Measurements from ENCODE around the gene IL18RAP.
A peak's percentile ranks its signal among the peaks of the same experiment; 100 is the strongest.

Gene IL18RAP

DNA sequence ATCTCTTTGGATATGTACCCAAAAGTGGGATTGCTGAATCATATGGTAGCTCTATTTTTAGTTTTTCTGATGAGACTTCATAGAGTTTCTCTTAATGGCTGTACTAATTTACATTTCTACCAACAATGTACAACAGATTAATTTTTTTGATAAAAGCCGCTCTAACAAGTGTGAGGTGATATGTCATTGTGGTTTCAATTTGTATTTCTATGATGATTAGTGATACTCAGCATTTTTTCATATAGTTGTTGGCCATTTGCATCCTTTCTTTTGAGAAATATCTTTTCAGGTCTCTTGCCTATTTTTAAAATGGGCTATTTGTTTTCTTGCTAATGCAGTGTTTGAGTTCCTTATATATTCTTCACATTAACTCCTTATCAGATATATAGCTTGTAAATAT lies 4.3 kb downstream of the IL18RAP start:
- in situ Hi-C loops (cut with HindIII; ENCODE audit: low pct_unique_long_range_greater_than_20kb, low sequenced_read_pairs), result no loop called here

DNA sequence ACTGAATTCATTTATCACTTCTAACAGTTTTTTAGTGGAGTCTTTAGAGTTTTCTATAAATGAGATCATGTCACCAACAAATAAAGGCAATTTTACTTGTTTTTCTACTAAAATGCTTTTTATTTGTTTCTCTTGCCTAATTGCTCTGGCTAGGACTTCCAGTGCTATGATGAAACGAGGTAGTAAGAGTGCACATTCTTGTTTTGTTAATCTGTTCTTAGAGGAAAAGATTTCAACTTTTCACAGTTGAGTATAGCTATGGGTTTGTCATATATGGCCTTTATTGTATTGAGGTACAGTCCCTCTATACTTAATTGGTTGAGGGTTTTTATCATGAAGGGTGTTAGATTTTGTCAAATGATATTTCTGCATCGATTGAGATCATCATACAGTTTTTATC lies 5.6 kb downstream of the IL18RAP start:
- DNase-seq (ENCODE audit: low read depth in 1 of 2, low spot score in 1 of 2), result no peak
- TF ChIP-seq JUND (IDR thresholded peaks at IDR 0.05; ENCODE audit: low read depth), result no peak
- in situ Hi-C loops (cut with HindIII; ENCODE audit: low pct_unique_long_range_greater_than_20kb, low sequenced_read_pairs), result no loop called here

More for the DNA sequence above, 4.3 kb downstream of the IL18RAP start:
- no peak for DNase-seq (ENCODE audit: low read depth in 1 of 2, low spot score in 1 of 2)
- TF ChIP-seq JUND (IDR thresholded peaks at IDR 0.05; ENCODE audit: low read depth), result no peak

DNA sequence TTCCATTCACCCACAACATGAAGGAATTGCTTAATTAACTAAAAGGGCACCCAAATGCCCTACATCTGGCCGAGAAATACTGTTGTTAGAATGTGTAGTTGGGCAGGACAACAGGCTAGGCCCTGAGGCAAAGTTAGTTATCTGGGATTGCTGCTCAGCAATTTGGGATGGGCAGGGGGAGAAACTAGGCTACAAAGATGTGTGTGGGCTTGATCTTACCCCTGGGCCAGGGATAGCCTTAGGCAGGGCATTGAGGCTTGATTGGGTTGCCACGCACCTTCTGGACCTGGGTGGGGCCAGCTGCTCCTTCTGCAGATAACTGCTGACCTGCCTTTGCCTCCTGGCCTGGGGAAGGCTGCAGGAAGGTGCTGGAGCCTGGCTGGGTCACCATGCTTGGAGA lies 9.4 kb downstream of the IL18RAP start:
- in situ Hi-C loops (cut with HindIII; ENCODE audit: low pct_unique_long_range_greater_than_20kb, low sequenced_read_pairs), result no loop called here
- DNase-seq (ENCODE audit: low read depth in 1 of 2, low spot score in 1 of 2), result no peak

DNA sequence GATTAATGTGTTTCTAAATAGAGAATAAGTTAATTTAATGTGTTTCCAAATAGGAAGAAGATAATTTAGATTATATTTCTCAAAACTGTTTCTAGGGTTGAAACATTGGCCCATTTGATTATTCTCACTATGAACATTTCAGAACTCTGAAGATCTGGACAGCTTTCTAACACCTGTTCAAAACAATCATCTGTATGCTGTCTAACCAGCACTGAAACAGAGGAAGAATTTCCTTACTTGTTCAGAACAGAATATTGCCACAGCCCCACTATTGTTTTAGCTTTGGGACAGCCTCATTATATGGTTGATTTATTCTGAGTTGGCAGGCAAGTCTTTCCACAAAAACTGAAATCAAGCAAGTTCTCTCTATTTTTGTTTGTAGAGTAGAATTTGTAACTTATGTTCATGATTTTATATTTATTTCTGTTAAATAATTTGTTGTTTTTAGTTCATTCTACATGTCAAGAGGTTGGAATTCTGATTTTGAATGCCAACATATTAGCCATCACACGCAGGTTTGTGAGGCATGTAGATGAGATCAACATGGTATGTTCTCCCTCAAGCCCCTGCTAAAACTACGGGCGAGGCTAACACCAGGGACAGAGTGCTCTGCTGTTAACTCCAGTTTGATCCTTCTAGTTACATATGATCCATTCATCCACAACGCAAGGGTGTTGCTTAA lies 11.2 kb downstream of the IL18RAP start:
- TF ChIP-seq JUND (IDR thresholded peaks at IDR 0.05; ENCODE audit: low read depth), result no peak
- in situ Hi-C loops (cut with HindIII; ENCODE audit: low pct_unique_long_range_greater_than_20kb, low sequenced_read_pairs), result no loop called here
- DNase-seq (ENCODE audit: low read depth in 1 of 2, low spot score in 1 of 2), result no peak

More for the DNA sequence above, 9.4 kb downstream of the IL18RAP start:
- TF ChIP-seq JUND (IDR thresholded peaks at IDR 0.05; ENCODE audit: low read depth), result no peak

DNA sequence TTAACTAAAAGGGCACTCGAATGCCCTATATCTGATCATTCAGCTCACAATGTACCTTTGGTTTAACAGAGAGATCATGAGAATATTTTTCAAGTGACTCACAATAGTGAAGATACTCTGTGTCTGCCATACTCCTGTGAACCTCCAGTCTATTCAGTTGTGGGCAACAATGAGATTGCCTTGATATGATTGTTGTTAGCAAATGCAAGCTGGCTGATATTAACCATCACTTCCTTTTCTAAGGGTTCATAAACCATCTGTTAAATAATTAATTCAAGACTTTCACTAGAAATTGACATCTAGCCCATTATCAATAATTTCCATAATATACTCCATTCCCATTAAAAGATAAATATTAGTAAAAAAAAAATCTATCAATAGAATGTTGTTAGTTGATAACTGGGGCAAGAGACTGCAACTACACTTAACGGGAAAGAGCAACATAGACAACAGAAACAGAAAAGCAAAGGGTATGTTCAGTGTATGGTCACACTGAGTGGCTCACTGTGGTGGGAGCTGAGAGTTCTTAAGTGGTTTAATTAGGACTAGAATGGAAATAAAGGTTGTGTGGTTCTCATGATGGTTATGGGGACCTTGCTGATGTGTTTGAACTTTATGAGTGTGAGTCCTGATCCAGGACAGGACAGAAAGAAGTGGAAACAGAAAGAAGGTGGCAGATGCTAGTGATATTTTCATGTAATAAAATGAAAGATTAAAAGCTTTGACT lies 11.9 kb downstream of the IL18RAP start:
- no peak for DNase-seq (ENCODE audit: low read depth in 1 of 2, low spot score in 1 of 2)
- in situ Hi-C loops (cut with HindIII; ENCODE audit: low pct_unique_long_range_greater_than_20kb, low sequenced_read_pairs), result no loop called here
- TF ChIP-seq JUND (IDR thresholded peaks at IDR 0.05; ENCODE audit: low read depth), result no peak

DNA sequence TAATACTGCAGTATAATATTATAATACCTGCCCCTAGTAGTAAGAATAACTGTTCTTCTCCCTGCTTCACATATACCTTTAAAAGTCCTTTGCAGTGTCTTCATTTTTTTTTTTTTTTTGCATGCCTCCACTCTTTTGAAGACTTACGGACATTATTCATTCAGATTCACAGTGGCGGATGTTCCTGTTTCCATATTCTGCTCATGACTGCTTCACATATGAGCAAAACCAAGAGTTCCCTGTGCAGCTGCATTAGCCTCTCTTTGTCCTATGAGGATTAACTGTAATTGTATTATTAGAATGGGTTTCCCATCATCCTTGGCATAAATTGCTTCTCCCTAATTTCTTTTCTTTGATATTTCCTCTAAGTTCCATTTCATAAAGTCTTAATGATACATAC lies 12.8 kb downstream of the IL18RAP start:
- DNase-seq (ENCODE audit: low read depth in 1 of 2, low spot score in 1 of 2), result no peak
- TF ChIP-seq JUND (IDR thresholded peaks at IDR 0.05; ENCODE audit: low read depth), result no peak
- in situ Hi-C loops (cut with HindIII; ENCODE audit: low pct_unique_long_range_greater_than_20kb, low sequenced_read_pairs), result no loop called here

DNA sequence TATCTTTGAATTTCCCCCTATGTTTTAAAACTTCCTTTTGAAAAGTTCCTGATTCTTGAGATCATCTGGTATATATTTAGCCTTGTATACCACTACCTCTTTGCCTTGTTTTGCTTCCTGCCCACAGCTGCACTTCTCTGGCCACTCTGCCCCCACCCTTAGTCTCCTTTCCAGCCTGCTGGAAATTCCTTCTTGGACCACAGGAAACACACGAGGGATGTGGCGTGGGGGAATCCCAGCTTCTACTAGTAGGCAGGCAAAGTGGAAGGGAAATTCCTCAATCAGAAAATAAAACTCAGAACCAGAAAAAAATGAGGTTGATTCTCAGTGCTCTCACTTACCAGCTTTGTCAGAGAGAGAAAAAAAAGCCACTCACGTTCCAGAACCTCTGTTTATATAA lies 13.4 kb downstream of the IL18RAP start:
- no peak for DNase-seq (ENCODE audit: low read depth in 1 of 2, low spot score in 1 of 2)
- TF ChIP-seq JUND (IDR thresholded peaks at IDR 0.05; ENCODE audit: low read depth), result no peak
- in situ Hi-C loops (cut with HindIII; ENCODE audit: low pct_unique_long_range_greater_than_20kb, low sequenced_read_pairs), result no loop called here

DNA sequence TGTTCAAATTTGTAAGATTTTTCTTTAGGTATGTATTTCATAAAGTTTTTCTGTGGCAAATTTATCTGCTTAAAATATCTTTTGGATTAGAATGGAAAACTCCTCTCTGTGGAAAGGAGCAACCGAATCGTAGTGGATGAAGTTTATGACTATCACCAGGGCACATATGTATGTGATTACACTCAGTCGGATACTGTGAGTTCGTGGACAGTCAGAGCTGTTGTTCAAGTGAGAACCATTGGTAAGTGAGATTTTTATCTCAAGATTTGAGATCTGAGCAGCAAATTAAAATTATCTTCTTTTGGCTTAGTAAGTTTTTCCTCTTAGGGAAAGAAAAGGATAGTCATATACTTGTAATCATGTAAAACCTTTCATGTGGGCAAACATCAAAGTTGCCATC lies 14.2 kb downstream of the IL18RAP start:
- in situ Hi-C loops (cut with HindIII; ENCODE audit: low pct_unique_long_range_greater_than_20kb, low sequenced_read_pairs), result no loop called here
- DNase-seq (ENCODE audit: low read depth in 1 of 2, low spot score in 1 of 2), result no peak
- TF ChIP-seq JUND (IDR thresholded peaks at IDR 0.05; ENCODE audit: low read depth), result no peak

DNA sequence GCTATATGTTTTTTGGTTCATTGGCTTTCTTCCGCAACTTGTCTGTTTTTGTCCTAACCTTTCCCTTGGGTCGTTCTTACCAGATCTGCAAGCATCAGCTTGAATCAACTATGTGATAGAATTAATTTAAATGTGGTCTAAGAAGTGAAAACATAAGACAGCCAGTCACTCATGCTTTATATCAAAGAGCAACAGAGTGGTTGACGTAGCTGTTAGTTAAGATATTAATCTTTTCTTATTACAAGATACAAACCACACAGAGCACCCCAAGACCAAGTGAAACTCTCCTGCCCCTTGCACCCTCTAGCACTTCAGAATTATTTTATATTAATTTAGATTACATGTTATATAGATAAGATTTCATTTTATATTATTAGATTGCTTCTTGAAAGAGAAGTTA lies 15.2 kb downstream of the IL18RAP start:
- no peak for DNase-seq (ENCODE audit: low read depth in 1 of 2, low spot score in 1 of 2)
- in situ Hi-C loops (cut with HindIII; ENCODE audit: low pct_unique_long_range_greater_than_20kb, low sequenced_read_pairs), result no loop called here
- TF ChIP-seq JUND (IDR thresholded peaks at IDR 0.05; ENCODE audit: low read depth), result no peak

DNA sequence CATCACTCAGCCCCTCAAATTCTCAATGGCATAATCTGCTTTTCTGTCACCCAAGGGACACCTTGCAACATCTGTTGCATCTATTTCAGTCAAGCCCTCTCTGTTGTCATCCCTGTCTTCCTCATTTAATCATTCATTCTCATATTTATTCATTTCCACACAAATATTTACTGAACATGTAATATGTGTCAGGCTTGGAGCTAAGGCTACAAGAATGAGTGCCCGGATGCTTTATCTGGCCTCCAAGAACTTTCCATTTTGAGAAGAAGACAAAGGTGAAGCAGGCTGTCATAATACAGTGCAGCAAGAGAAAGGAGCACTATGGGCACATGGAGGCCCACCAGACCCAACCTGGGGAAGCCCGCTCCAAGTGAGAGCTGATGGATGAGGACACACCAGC lies 15.6 kb downstream of the IL18RAP start:
- TF ChIP-seq JUND (IDR thresholded peaks at IDR 0.05; ENCODE audit: low read depth), result no peak
- DNase-seq (ENCODE audit: low read depth in 1 of 2, low spot score in 1 of 2), result no peak
- in situ Hi-C loops (cut with HindIII; ENCODE audit: low pct_unique_long_range_greater_than_20kb, low sequenced_read_pairs), result no loop called here

DNA sequence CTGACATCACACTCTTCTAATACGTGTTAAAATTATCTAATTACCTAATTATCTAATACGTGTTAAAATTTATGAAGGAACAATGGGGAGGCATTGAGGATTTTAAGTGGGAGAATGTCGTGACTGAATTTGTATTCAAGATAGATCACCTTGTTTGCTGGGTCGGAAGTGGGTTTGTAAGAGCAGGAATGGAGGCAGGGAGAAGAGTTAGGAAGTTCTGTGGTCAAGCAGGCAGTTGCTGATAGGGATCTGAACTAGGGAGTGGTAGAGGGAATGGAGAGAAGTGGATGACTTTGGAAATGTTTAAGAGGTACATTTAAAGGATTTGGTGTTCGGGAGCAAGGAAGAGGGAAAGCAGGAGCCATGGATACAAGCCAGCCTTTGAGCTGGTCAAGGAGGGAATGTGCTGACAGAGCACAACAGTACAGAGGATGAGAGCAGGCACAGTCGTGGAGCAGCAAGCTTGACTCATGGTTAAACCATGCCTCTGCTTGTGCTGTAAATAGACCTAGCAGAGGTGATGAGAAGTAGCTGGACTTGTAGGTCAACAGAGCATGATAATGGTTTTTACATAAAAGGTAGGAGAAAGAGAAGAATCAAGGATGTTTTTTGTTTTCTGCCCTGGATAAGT lies 16.2 kb downstream of the IL18RAP start:
- DNase-seq (ENCODE audit: low read depth in 1 of 2, low spot score in 1 of 2), result no peak
- in situ Hi-C loops (cut with HindIII; ENCODE audit: low pct_unique_long_range_greater_than_20kb, low sequenced_read_pairs), result no loop called here
- TF ChIP-seq JUND (IDR thresholded peaks at IDR 0.05; ENCODE audit: low read depth), result no peak

DNA sequence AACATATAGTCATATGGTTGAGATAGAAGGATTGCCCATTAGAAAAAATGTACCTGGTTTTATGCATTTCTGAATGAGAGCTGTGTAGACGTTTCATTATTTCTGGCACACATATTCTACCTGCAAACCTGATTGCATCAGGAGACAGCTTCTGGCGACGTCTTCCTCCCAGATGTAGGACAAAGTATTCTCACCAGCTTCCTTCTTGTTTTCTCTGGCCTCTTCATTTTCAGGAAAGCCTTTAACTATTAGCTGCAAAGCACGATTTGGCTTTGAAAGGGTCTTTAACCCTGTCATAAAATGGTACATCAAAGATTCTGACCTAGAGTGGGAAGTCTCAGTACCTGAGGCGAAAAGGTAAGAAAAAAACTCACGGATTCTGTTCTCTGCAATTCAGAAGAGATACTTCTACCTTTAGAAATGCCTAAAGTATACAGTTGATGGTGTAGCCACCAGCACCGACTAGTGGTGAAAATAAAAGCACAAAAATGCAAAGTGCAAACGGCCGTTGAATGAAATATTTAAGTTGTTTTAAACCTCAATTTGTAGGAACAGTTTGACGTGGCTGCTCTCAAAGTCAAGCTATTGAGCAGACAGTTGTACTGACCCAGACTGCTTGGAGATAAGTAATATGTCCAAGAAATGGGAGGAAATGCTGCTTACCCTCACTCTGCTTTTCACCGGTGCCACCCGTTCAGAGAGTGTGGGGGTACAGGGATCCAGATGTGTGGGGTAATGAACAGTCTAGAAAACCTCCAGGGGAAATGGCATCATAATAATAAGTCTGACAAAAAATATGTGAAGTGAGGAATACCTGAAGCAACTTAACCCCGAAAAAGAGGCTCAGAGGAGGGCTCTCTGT lies 20.2 kb downstream of the IL18RAP start:
- TF ChIP-seq JUND (IDR thresholded peaks at IDR 0.05; ENCODE audit: low read depth), result no peak
- DNase-seq (ENCODE audit: low read depth in 1 of 2, low spot score in 1 of 2), result peak in 1 of 2 experiments; percentile 47
- in situ Hi-C loops (cut with HindIII; ENCODE audit: low pct_unique_long_range_greater_than_20kb, low sequenced_read_pairs), result no loop called here
